HFF-Myc (cell line): ENCODE measurements around the gene GPR143.

Experiments used
- DNase-seq: peaks from one replicate; pipeline ENCODE4 v3.0.0-alpha.2; 2011; ENCODE audit warnings: low read depth; ENCODE audit errors: extremely low read depth
- H3K4me3 ChIP-seq: replicated peaks from 2 replicates; pipeline ENCODE4 v1.5.1; 2011; ENCODE audit warnings: low read depth, mild to moderate bottlenecking, control low read depth, low read length
- TF ChIP-seq, protein P1 (sequence below): IDR thresholded peaks from 2 replicates; pipeline ENCODE4 v1.5.1; 2012; ENCODE audit warnings: mild to moderate bottlenecking, low read depth, low read length, control low read depth; ENCODE audit errors: missing control alignments

Gene GPR143

DNA sequence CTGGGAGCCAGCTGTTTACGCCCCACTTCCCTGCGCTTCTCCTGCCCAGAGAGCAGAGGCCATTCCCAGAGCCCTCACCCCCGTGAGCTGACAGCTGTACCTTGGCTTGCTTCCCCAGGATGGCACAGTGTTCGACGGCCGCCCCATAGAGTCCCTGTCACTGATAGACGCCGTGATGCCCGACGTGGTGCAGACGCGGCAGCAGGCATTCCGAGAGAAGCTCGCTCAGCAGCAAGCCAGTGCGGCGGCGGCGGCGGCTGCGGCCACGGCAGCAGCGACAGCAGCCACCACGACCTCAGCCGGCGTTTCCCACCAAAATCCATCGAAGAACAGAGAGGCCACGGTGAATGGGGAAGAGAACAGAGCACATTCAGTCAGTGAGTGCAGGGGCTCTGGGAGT is 77.7 kb downstream of the GPR143 start:
- TF ChIP-seq, protein P1, sequence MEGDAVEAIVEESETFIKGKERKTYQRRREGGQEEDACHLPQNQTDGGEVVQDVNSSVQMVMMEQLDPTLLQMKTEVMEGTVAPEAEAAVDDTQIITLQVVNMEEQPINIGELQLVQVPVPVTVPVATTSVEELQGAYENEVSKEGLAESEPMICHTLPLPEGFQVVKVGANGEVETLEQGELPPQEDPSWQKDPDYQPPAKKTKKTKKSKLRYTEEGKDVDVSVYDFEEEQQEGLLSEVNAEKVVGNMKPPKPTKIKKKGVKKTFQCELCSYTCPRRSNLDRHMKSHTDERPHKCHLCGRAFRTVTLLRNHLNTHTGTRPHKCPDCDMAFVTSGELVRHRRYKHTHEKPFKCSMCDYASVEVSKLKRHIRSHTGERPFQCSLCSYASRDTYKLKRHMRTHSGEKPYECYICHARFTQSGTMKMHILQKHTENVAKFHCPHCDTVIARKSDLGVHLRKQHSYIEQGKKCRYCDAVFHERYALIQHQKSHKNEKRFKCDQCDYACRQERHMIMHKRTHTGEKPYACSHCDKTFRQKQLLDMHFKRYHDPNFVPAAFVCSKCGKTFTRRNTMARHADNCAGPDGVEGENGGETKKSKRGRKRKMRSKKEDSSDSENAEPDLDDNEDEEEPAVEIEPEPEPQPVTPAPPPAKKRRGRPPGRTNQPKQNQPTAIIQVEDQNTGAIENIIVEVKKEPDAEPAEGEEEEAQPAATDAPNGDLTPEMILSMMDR = no peak
- no peak for DNase-seq
- H3K4me3 ChIP-seq = no peak overlapping the region

DNA sequence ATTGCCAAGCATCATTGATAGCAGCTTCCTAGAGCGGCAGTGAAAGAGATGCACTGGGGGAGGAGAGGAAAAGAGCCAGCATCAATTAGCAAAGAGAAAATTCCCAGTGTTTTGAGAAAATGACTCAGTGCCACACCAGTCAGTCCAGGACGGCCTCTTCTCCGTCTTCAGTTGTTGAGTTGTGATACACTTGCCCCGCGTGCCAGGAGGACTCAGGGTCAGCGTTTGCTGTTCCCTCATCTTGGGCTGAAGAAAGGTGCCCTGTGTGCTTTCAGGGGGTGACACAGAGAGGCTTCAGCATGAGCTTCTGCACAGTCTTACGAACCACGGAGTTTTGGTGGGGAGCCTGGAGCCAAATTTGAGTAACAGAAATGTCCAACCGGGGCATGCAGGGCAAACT is 82.3 kb downstream of the GPR143 start:
- TF ChIP-seq, protein P1 = no peak
- no peak overlapping the region for H3K4me3 ChIP-seq
- no peak for DNase-seq

DNA sequence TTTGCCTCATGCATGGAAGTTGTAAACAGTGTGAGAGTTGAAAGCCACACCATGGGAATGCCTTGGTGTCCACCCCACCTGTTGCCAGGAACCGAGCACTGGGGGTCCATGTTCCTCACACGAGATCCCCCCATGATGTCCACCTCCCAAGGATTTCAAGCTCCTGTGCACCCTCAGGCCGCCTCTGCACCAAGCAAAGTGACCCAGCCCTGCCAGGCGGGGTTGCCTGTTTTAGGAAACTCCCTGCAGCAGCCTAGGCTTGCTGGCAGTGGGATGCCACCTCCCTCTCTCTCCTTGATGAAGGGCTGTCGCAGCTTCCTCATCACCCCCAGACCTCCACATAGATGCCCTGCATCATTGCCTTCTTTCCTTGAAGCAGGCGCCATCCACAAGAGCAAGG is 82.8 kb downstream of the GPR143 start:
- no peak for DNase-seq
- TF ChIP-seq, protein P1 = no peak
- no peak overlapping the region for H3K4me3 ChIP-seq

DNA sequence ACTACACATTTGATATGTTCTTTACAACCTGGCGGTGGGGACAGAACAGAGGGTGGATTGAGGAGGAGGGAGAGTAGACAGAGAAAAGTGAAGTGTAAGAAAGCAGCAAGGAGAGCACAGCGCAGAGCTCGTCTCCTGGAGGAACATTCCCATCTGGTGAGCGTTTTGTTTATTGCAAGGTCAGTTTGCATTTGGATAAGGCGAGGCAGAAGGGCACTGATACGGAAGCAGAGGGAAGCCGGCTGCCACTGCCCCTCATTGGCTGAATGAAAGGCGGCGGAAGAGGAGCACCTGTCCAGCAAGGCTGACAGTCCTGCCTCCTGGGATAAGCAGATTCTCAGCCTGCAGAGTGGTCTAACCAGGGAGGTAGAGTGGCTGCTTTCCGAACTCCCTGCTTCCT is 83.2 kb downstream of the GPR143 start:
- H3K4me3 ChIP-seq = no peak overlapping the region
- TF ChIP-seq, protein P1 = no peak
- no peak for DNase-seq

DNA sequence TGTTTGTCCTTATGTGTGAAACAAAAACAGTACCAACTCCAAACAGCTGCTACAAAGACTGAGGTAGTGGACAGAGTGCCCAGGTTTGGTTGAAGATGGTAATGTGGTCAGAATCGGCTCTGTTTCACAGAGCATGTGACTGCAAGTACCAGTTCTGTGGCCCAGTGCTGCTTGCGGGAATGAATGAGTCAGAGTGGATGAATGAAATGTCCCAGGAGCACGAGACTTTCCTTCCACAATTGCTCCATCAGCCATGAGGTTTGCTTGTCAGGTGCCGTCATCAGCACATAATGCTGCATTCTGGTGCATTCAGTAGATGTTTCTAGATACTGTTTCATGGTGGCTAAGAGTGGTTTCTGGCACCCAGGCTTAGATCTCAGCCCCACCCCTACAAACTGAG is 84.2 kb downstream of the GPR143 start:
- TF ChIP-seq, protein P1 = no peak
- no peak for DNase-seq
- H3K4me3 ChIP-seq = no peak overlapping the region

DNA sequence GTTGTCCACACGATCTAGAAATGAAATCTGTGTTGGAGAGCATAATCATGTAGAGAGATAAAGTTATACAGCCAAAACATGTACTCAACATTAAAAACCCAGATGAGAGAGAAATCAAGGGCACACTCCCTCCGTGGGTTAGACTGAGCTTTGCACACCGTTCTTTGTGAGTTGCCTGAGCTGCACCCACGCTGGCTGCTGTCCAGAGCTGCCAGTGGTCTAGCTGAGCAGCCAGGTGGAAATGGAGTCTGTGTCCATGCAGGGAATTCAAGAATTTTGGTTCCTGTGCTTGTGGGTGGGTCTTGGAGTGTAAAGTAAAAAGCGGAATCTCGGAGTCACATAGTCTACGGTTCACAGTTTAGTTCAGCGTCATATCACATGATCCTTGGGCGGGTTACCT is 84.6 kb downstream of the GPR143 start:
- no peak overlapping the region for H3K4me3 ChIP-seq
- no peak for DNase-seq
- TF ChIP-seq, protein P1 = no peak

DNA sequence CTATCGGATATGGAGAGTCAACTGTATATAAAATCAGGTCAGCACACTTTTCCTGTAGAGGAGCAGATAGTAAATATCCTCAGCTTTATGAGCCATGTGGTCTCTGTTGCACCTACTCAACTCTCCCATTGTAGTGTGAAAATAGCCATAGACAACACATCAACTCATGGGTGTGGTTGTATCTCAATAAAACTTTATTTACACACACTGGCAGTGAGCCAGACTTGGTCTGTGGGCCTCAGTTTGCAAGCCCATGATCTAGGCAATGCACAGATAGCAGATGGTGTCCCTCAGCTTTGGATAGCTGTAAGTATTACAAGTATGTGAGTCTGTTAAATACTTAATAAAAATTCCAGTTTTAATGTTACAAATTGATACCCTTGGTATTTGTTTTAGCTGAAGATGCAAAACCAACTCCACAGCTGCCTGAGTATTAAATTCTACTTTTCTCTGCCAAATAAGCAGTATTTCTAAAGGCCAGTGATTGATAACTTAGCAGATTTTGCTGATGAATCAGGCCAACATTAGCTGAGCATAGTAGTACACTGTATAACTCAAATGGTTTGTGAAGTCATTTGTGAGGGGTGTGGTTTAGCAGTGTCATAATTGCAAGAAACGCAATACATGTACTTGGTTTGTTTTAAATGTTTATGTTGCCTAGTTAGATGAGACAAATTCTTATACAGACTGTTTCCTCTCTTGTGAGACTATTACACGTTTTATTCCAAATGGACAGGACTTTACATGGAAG is 87.3 kb downstream of the GPR143 start:
- TF ChIP-seq, protein P1 = no peak
- DNase-seq = no peak
- no peak overlapping the region for H3K4me3 ChIP-seq
